Naive B cell (primary cell): ENCODE results near the gene TUBAL3. TPM values are rescaled to one million over a fixed set of nuclear protein-coding genes. Genes with fewer than 3 reads are reported as not detected.
A peak's percentile ranks its signal among the peaks of the same experiment; 100 is the strongest.

Source experiments
- ATAC-seq, 2 donors: fragments of 150-1000 bp; cut with Tn5 transposase; 2 replicates each; pipeline ENCODE4 v1.10.0; 2021; ENCODE audit warnings: low read depth in 2 of 2, mild to moderate bottlenecking in 2 of 2, moderate library complexity in 2 of 2
- DNase-seq: peaks from one replicate; pipeline ENCODE4 v3.0.0; 2022
- H3K27ac Mint-ChIP-seq, 6 donors: one replicate each; pipeline ENCODE4 v1.8.0; 2020 to 2022; ENCODE audit warnings: mild to moderate bottlenecking in 6 of 6, mixed read lengths in 6 of 6, moderate library complexity in 5 of 6, inconsistent platforms in 2 of 6
- H3K27me3 Mint-ChIP-seq, 3 donors: one replicate each; pipeline ENCODE4 v1.8.0; 2021 to 2022; ENCODE audit warnings: mixed read lengths in 3 of 3, mild to moderate bottlenecking in 1 of 3
- H3K36me3 Mint-ChIP-seq, 2 donors: one replicate each; pipeline ENCODE4 v1.8.0; 2020 to 2022; ENCODE audit warnings: mixed read lengths in 2 of 2, inconsistent platforms in 1 of 2, mild to moderate bottlenecking in 1 of 2
- H3K4me1 Mint-ChIP-seq, 3 donors: one replicate each; pipeline ENCODE4 v1.8.0; 2020 to 2022; ENCODE audit warnings: mixed read lengths in 3 of 3, inconsistent platforms in 1 of 3, mild to moderate bottlenecking in 1 of 3, moderate library complexity in 1 of 3
- H3K4me3 Mint-ChIP-seq, 8 donors: one replicate each; pipeline ENCODE4 v1.8.0; 2020 to 2022; ENCODE audit warnings: mild to moderate bottlenecking in 8 of 8, mixed read lengths in 8 of 8, moderate library complexity in 8 of 8, inconsistent platforms in 2 of 8
- H3K9me3 Mint-ChIP-seq, 7 donors: one replicate each; pipeline ENCODE4 v1.8.0; 2020 to 2022; ENCODE audit warnings: mixed read lengths in 7 of 7, mild to moderate bottlenecking in 5 of 7, inconsistent platforms in 2 of 7, moderate library complexity in 1 of 7
- polyA plus RNA-seq, 6 donors: library from polyadenylated mRNA; unstranded; fragments of 300-500 nt; fragmentation: Illumina TruSeq; gene quantifications; one replicate each; pipeline ENCODE4 v1.2.3, GENCODE V29; 2021; ENCODE audit warnings: low read depth in 6 of 6

TUBAL3 gene
- polyA plus RNA-seq, 6 donors from 2014 or later, result not detected

DNA sequence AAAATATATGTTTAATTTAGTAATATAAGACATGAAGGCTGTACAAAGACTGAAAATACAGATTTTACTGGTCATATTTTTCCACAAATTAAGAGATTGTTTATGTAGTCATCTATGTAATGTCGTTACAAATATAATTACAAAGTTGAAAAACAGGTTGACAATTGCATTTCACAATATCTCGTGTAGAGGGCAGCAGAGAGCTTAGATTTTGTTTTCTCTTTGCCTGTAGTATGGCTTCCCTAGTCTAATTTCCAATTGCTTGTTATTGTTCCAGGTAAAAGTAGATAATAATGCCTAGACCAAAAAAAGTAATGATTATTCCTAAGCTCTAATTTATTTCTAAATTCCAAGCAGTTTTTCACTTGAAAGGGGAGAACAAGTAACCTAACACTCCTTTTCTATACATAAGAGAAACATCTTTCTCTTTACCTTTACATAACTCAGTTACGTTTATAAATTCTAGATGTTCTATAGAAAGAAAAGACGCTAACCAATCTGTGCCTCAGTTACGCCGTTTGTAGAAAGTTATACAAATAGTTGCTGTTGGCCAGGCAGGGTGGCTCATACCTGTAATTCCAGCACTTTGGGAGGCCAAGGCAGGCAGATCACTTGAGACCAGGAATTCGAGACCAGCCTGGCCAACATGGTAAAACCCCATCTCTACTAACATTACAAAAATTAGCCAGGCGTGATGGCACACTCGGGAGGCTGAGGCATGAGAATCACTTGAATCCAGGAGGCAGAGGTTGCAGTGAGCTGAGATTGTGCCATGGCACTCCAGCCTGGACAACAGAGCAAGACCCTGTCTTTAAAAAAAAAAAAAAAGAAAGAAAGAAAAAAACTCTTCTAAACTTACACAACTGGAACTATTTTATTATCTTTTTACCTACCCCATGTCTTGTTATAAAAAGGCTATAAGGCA, 37.7 kb upstream of the TUBAL3 start:
- no peak for ATAC-seq
- Mint-ChIP-seq H3K4me1 (peaks cover 4 to 14% (median 7%) of the 10 kb centered on the region in 3 donors), H3K27ac (peak overlapping the region in 1 of 6 donors; percentile 55), H3K9me3 (no peaks in the 10 kb centered on the region), H3K4me3 (no peak overlapping the region), H3K27me3 (no peaks in the 10 kb centered on the region), H3K36me3 (no peaks in the 10 kb centered on the region)
- peak; percentile 28 for DNase-seq

DNA sequence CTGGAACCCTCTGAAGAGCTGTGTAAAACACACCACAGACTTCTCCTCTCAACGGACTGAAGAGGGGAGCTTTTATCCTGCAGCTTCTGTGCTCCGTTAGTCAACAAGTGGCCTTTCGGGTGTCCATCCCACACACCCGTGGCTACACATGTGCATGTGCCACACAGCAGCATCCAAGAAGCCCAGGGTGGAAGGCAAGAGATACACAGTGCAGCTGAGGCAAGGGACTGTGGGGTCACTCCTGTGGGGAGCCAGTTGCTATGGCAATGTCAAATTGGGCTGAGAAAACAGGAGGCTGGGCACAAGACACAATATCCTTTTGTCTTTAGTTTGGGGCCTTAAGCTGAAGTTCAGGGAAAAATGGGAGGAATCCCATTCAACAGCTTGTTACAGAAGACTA, 36.5 kb upstream of the TUBAL3 start:
- DNase-seq, result no peak
- peaks cover 0 to 2% (median 0%) of the 10 kb centered on the region in 3 donors for H3K4me1 Mint-ChIP-seq
- no peaks in the 10 kb centered on the region for H3K27me3 Mint-ChIP-seq
- no peaks in the 10 kb centered on the region for H3K36me3 Mint-ChIP-seq
- ATAC-seq, result no peak
- H3K4me3 Mint-ChIP-seq, result no peak overlapping the region
- no peak overlapping the region for H3K27ac Mint-ChIP-seq
- no peaks in the 10 kb centered on the region for H3K9me3 Mint-ChIP-seq

DNA sequence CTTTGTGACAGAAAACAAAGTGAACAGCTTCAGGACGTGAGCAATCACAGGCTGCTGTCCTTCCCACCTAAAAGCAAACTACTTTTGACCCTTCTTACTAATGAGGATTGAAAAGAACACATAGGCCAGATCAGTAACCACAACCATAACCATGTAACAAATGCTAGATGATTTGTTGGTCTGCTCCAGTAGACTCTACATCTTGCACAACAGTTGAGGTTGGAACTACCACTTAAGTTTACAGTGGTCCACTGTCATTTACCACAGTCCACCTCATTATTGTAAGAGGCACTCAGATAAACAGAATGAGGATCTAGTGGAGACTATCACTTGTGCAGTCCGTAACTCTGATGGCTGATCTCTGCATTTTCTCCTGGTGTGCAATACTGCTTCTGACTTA, 35.6 kb upstream of the TUBAL3 start:
- H3K4me3 Mint-ChIP-seq, result no peak overlapping the region
- H3K27ac Mint-ChIP-seq, result no peak overlapping the region
- no peaks in the 10 kb centered on the region for H3K36me3 Mint-ChIP-seq
- peaks cover 0 to 2% (median 0%) of the 10 kb centered on the region in 3 donors for H3K4me1 Mint-ChIP-seq
- DNase-seq (no peak), ATAC-seq (no peak)
- no peaks in the 10 kb centered on the region for H3K27me3 Mint-ChIP-seq
- no peaks in the 10 kb centered on the region for H3K9me3 Mint-ChIP-seq

DNA sequence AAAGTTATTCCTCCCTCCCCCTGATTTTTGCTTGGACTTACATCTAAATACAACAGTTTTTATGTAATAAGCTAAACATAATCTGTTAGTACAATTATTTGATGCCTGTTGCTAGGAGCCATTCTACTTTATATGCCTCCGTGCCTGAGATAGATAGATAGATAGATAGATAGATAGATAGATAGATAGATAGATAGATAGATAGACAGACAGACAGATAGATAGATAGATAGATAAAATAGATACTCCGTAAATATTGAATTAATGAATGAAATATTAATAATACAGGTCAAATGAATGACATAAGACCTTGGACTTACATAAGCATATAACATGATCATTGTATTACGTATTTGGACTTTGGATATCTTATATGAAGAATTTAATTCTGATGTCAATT, 30.7 kb upstream of the TUBAL3 start:
- Mint-ChIP-seq H3K9me3 (peaks cover 0 to 8% (median 3%) of the 10 kb centered on the region in 7 donors), H3K4me1 (no peaks in the 10 kb centered on the region), H3K4me3 (no peak overlapping the region), H3K36me3 (peaks cover 0 to 7% of the 10 kb centered on the region in 2 donors), H3K27ac (no peak overlapping the region), H3K27me3 (no peaks in the 10 kb centered on the region)
- ATAC-seq (no peak), DNase-seq (no peak)

DNA sequence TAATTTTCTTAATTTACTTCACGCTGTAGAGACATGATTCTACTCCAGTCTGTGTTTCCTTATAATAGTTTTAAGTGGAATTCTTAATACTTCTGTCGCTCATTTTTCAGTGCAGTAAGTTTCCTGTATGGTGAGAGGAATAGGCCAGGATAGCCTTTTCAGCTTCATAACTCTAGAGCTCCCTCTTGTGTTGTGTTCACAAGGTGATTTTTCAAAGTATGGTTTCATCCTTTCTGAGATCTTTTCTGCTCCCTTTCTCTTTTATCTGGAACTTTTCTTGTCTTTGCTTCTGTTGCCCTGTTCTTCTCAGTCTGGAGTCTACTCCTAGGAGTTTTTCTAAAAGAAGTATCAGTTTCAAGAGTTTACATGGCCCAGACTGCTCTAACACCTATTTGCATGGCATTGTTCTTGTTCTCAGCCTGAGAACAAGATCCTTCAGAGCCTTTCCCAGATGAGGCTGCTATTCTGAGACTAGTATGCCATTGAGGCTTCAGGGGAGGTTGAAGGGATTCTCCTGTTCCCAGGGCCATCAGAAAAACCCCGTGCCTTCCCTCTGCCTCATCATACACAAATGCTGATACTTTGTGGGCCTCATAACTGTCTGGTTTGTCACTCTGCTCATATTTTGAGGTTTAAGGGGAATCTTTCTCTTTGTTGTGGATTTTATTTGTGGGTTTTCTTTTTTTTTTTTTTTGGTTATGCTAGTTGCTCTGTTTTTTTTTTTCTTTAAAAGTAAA, 29.6 kb upstream of the TUBAL3 start:
- H3K4me1 Mint-ChIP-seq, result no peaks in the 10 kb centered on the region
- H3K4me3 Mint-ChIP-seq, result no peak overlapping the region
- peaks cover 0 to 7% of the 10 kb centered on the region in 2 donors for H3K36me3 Mint-ChIP-seq
- H3K27me3 Mint-ChIP-seq, result no peaks in the 10 kb centered on the region
- ATAC-seq (no peak), DNase-seq (no peak)
- H3K27ac Mint-ChIP-seq, result peak overlapping the region in 1 of 6 donors; percentile 58
- peaks cover 0 to 8% (median 3%) of the 10 kb centered on the region in 7 donors for H3K9me3 Mint-ChIP-seq

DNA sequence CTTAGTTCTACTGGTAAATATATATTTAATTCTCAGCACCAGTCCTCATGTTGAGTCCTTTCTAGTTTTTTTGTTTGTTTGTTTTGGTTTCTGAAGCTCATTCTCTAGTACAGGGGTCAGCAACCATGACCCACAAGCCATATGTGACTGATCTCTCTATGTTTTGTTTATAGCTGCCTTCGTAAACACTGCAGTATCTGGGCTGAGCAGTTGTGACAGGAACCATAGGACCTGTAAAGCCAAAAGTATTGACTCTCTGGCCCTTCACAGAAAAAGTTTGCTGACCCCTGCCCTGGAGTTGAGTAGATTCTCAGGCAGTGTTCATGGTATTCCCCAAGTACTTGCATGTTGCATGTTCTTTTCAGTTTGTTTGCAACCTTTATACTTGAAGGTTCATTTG, 28.6 kb upstream of the TUBAL3 start:
- Mint-ChIP-seq H3K36me3 (peaks cover 0 to 7% of the 10 kb centered on the region in 2 donors), H3K9me3 (peaks cover 0 to 8% (median 3%) of the 10 kb centered on the region in 7 donors), H3K27me3 (no peaks in the 10 kb centered on the region), H3K4me3 (no peak overlapping the region), H3K4me1 (no peaks in the 10 kb centered on the region), H3K27ac (no peak overlapping the region)
- ATAC-seq, result no peak
- DNase-seq, result no peak

DNA sequence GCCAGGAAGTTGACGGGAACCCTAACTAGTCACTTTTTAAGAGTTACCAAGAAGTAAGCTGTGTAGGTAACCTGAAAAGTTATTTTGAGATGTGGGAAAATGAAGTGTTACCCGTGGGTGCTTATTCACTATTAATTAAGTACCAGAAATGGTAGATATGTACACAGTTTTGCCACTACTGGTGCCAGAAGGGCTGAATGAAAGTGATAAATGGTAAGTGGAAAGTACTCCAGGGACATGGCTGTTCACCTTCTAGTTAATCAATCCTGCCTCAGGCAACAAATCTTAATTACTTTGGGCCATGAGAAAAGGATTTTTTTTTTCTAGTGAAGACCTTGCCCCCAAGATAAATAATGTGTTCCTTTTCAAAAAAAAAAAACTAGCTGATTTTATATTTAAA, 23.5 kb upstream of the TUBAL3 start:
- H3K4me1 Mint-ChIP-seq, result no peaks in the 10 kb centered on the region
- no peak overlapping the region for H3K27ac Mint-ChIP-seq
- H3K4me3 Mint-ChIP-seq, result no peak overlapping the region
- peaks cover 0 to 8% (median 3%) of the 10 kb centered on the region in 7 donors for H3K9me3 Mint-ChIP-seq
- H3K27me3 Mint-ChIP-seq, result no peaks in the 10 kb centered on the region
- peaks cover 0 to 7% of the 10 kb centered on the region in 2 donors for H3K36me3 Mint-ChIP-seq
- ATAC-seq (no peak), DNase-seq (no peak)

DNA sequence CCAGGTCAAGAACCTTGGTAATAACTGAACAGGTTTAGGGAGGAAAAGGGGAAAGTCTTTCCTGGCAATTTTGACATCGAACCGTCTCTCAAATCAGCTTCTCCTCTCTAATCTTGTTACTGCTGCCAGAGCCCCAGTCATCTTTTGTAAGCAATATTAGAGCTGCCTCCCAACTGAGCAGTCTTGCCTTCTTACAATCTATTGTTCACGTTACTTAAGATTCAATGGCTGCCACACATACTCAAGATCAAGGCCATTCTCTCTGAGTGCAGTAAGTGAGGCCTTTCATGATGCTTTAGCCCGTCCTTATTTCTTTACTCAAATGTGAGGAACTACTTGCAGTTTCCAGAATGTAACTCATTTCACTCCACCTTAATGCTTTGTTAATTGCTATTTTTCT, 20.1 kb upstream of the TUBAL3 start:
- H3K27ac Mint-ChIP-seq, result no peak overlapping the region
- ATAC-seq, result no peak
- H3K36me3 Mint-ChIP-seq, result peaks cover 4 to 5% of the 10 kb centered on the region in 2 donors
- H3K4me3 Mint-ChIP-seq, result no peak overlapping the region
- H3K9me3 Mint-ChIP-seq, result peaks cover 0 to 4% (median 0%) of the 10 kb centered on the region in 7 donors
- no peak for DNase-seq
- no peaks in the 10 kb centered on the region for H3K27me3 Mint-ChIP-seq
- no peaks in the 10 kb centered on the region for H3K4me1 Mint-ChIP-seq

DNA sequence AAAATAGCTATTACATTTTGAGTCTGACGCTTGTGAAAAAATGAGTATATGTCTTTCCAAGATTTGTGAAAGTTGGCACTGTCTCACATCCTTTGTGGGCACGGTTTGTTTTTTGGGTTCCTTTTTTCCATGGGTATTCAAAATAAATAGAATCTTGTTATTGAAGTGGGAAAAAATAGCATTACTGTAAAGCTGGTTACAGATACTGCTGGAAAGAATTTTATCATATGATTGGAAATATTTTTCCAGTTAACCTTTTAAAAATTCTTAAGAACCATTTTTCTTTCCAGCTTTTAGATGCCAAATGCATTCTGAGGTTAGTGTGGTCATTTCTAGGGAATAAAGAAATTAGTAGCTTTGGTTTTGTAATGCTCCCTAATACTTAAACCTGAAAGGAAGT, 19.1 kb upstream of the TUBAL3 start:
- ATAC-seq, result no peak
- Mint-ChIP-seq H3K36me3 (peaks cover 4 to 14% of the 10 kb centered on the region in 2 donors), H3K9me3 (peaks cover 0 to 14% (median 5%) of the 10 kb centered on the region in 7 donors), H3K27me3 (no peaks in the 10 kb centered on the region), H3K4me1 (no peaks in the 10 kb centered on the region), H3K4me3 (no peak overlapping the region), H3K27ac (no peak overlapping the region)
- no peak for DNase-seq

DNA sequence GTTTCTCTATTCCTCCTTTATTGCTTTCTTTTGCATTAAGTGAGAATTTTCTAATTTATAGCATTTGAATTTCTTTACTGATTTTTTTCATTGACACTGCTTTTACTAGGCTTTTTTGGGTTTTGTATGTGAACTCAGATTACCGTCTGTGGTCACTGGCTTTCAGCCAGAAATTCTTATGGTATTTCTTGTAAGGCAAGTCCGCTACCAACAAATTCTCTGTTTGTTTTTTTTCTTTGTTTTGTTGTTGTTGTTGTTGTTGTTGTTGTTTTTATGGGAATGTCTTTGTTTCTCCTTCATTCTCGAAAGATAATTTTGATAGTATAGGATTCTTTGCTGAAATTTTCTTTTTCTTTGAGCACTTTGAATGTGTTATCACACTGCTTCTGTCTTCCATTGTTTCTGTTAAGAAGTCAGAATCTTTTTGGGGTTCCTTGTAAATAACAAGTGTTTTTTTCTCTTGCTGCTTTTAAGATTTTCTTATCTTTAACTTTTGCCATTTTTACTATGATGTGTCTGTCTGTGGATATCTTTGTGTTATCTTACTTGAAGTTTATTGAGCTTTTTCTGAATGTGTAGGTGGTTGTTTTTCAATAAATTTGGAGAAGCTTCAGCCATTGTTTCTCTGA, 15.0 kb upstream of the TUBAL3 start:
- no peaks in the 10 kb centered on the region for H3K4me1 Mint-ChIP-seq
- H3K4me3 Mint-ChIP-seq, result no peak overlapping the region
- H3K9me3 Mint-ChIP-seq, result peaks cover 0 to 22% (median 9%) of the 10 kb centered on the region in 7 donors
- peaks cover 4 to 14% of the 10 kb centered on the region in 2 donors for H3K36me3 Mint-ChIP-seq
- H3K27ac Mint-ChIP-seq, result no peak overlapping the region
- no peak for ATAC-seq
- no peak for DNase-seq
- H3K27me3 Mint-ChIP-seq, result peaks cover 0 to 4% (median 0%) of the 10 kb centered on the region in 3 donors

DNA sequence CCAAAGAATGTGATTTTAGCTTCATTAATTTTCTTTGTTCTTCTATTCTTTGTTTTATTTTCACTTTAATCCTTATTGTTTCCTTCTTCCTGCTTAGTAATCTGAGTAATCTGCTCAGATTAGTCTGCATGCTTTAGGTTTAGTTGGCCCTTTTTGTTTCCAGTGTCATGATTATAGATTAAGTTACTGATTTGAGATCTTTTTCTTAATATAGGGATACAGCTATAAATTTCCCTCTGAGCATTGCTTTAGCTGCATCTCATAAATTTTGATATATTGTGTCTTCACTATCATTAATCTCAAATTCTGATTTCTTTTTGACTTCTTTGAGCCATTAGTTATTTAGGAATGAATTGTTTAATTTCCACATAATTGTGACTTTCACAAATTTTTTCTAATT, 14.0 kb upstream of the TUBAL3 start:
- Mint-ChIP-seq H3K27me3 (peaks cover 0 to 4% (median 0%) of the 10 kb centered on the region in 3 donors), H3K36me3 (peaks cover 4 to 14% of the 10 kb centered on the region in 2 donors), H3K27ac (peak overlapping the region in 1 of 6 donors; percentile 1), H3K4me1 (no peaks in the 10 kb centered on the region), H3K4me3 (no peak overlapping the region), H3K9me3 (peaks cover 0 to 22% (median 9%) of the 10 kb centered on the region in 7 donors)
- no peak for DNase-seq
- no peak for ATAC-seq

DNA sequence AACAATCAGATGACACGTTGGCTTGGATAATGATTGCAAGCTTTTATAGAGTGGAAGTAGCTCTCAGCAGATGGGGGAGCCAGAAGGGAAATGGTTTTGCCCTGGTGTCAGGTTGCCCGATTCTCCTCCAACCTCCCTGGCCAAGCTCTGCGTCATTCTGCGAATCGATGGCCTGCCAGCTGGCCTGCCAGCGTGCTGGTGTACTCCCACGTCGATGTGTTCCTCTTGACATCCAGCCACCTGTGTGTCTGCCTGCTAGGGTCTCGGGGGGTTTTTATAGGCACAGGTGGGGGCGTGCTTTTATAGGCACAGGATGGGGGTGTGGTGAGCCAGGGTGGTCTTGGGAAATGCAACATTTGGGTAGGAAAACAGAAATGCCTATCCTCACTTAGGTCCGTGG, 12.4 kb upstream of the TUBAL3 start:
- Mint-ChIP-seq H3K9me3 (peaks cover 0 to 22% (median 9%) of the 10 kb centered on the region in 7 donors), H3K27me3 (peaks cover 0 to 4% (median 0%) of the 10 kb centered on the region in 3 donors), H3K27ac (peak overlapping the region in 1 of 6 donors; percentile 69), H3K4me1 (peaks cover 0 to 3% (median 0%) of the 10 kb centered on the region in 3 donors), H3K36me3 (peaks cover 0 to 14% of the 10 kb centered on the region in 2 donors), H3K4me3 (no peak overlapping the region)
- DNase-seq (no peak), ATAC-seq (no peak)
